OCI-LY3 (cell line): ENCODE measurements around the gene GABARAPL1.

Experiments used
- EZH2phosphoT487 ChIP-seq: fragments of 200-600 bp; shearing (Covaris generic); IDR thresholded peaks from 2 replicates; pipeline ENCODE4 v1.6.1; 2018; ENCODE audit warnings: antibody characterized with exemption, mixed run types, low read depth
- TF ChIP-seq, protein P1 (sequence below): fragments of 200-600, 300-600 bp; sonication (generic); IDR thresholded peaks from 2 replicates; pipeline ENCODE4 v1.5.1; 2014; ENCODE audit warnings: antibody characterized with exemption, low read length, low read depth

DNA sequence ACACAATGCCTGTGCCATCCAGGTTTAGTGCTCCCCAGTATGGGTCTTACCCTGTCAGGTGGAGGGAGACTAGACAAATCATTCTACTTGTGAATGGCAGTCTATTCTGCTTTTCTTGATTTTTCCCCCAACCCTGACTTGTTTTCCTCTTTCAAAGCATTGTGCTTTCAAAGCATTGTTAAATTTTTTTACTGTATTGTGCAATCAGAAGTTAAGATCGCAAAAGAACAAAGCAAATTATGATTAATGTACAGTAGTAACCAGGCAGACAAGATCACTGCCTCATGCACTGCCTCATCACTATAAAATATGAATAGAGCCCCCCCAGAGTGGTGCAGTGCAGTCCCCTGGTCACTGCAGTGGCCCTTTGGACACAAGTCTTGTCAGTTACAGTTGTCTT is 14.1 kb downstream of the GABARAPL1 start:
- TF ChIP-seq, protein P1, sequence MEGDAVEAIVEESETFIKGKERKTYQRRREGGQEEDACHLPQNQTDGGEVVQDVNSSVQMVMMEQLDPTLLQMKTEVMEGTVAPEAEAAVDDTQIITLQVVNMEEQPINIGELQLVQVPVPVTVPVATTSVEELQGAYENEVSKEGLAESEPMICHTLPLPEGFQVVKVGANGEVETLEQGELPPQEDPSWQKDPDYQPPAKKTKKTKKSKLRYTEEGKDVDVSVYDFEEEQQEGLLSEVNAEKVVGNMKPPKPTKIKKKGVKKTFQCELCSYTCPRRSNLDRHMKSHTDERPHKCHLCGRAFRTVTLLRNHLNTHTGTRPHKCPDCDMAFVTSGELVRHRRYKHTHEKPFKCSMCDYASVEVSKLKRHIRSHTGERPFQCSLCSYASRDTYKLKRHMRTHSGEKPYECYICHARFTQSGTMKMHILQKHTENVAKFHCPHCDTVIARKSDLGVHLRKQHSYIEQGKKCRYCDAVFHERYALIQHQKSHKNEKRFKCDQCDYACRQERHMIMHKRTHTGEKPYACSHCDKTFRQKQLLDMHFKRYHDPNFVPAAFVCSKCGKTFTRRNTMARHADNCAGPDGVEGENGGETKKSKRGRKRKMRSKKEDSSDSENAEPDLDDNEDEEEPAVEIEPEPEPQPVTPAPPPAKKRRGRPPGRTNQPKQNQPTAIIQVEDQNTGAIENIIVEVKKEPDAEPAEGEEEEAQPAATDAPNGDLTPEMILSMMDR = no peak
- TF ChIP-seq EZH2phosphoT487 = no peak
